Dedifferentiated amniotic fluid mesenchymal stem cell (primary cell): ENCODE results near the gene NCF4.

ENCODE experiments used
- DNase-seq: peaks from one replicate; pipeline ENCODE4 v3.0.0-alpha.2; 2016; ENCODE audit errors: extremely low spot score

NCF4 gene

GRCh38 chr22:36894266-36894665, 33.5 kb downstream of the NCF4 start:
- no peak for DNase-seq

GRCh38 chr22:36897611-36898010, 36.8 kb downstream of the NCF4 start:
- no peak for DNase-seq

- no peak for DNase-seq
Observed at GRCh38 chr22:36898690-36899089, 37.9 kb downstream of the NCF4 start.

GRCh38 chr22:36899498-36899897, 38.7 kb downstream of the NCF4 start:
- no peak for DNase-seq

GRCh38 chr22:36900225-36900624, 39.4 kb downstream of the NCF4 start:
- DNase-seq = no peak

GRCh38 chr22:36900880-36901279, 40.1 kb downstream of the NCF4 start:
- DNase-seq = no peak

GRCh38 chr22:36901411-36902142, 40.8 kb downstream of the NCF4 start:
- no peak for DNase-seq

- no peak for DNase-seq
Observed at GRCh38 chr22:36902143-36902926, 41.5 kb downstream of the NCF4 start.

GRCh38 chr22:36904260-36904880, 43.6 kb downstream of the NCF4 start:
- no peak for DNase-seq

- DNase-seq = no peak
Observed at GRCh38 chr22:36907253-36908195, 46.7 kb downstream of the NCF4 start.

- DNase-seq = no peak
Observed at GRCh38 chr22:36910461-36910860, 49.7 kb downstream of the NCF4 start.

GRCh38 chr22:36911887-36912661, 51.3 kb downstream of the NCF4 start:
- DNase-seq = peak; percentile 22

GRCh38 chr22:36912694-36913426, 52.1 kb downstream of the NCF4 start:
- no peak for DNase-seq

GRCh38 chr22:36913427-36914389, 52.9 kb downstream of the NCF4 start, which contains the start of gene CSF2RB:
CSF2RB (plus strand) TSS chr22:36913628; CDS start chr22:36922208, 8,580 bp downstream.
- no peak for DNase-seq

GRCh38 chr22:36914390-36914752, 53.6 kb downstream of the NCF4 start:
- DNase-seq = no peak

- DNase-seq = no peak
Observed at GRCh38 chr22:36916034-36916433, 55.2 kb downstream of the NCF4 start.

- DNase-seq = no peak
Observed at GRCh38 chr22:36918586-36919284, 57.9 kb downstream of the NCF4 start.
